ENCODE data around the gene RFESD.
"Not testable (repeated sequence)": the region's sequence is repeated elsewhere in the genome, so short reads cannot be mapped to it uniquely, and the experiment has no call there.

Gene RFESD

DNA sequence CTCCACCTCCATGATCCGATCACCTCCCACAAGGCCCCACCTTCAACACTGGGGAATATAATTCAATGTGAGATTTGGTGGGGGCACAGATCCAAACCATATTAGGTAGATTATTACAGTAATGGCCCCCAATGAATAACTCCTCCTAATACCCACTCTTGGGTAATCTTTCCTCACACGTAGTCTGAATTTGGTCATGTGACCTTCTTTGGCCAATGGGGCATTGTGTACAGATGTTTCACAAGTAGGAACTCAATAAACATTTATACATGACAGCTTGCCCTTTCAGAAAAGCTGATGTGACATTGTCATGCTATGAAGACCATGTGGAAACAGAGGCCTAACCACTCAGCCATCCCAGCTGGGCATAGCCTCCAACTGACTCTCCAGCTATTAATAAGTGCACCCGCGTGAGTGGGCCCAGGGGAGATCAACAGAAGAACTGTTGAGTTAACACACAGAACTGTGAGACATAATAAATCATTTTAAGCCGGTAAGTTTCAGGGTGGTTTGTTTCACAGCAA, 16.1 kb upstream of the RFESD start:
- DNase-seq, result no peak

DNA sequence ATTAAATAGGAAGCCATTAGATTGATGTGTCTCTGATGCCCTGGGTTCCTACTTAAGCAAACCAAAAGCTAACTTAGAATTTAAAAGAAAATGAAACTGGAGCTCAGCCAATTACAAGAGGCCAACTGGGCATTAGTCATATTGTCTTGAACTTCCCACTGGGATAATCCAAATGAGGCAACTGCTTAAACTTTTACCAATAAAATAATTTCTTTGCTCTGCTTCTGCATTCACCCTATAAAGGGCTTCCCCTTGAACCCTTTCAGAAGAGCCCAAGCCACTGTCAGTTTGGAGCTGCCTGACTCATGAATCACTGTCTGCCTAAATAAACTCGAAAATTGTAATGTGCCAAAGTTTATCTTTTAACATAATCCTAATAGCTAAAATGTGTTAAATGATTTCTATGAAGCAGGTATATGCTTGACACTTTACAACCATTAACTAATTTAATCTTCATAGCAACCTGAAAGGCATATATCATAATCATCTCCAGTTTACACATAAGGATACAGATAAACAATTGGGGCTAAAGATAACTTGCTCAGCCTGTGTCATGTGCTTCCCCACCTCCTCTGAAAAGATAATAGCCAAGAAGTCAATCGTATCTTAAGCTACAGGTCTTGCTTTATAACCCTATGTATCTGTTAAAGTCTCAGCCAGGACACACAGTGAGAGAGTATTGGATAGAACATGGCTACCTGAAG, 15.2 kb upstream of the RFESD start:
- no peak for DNase-seq

DNA sequence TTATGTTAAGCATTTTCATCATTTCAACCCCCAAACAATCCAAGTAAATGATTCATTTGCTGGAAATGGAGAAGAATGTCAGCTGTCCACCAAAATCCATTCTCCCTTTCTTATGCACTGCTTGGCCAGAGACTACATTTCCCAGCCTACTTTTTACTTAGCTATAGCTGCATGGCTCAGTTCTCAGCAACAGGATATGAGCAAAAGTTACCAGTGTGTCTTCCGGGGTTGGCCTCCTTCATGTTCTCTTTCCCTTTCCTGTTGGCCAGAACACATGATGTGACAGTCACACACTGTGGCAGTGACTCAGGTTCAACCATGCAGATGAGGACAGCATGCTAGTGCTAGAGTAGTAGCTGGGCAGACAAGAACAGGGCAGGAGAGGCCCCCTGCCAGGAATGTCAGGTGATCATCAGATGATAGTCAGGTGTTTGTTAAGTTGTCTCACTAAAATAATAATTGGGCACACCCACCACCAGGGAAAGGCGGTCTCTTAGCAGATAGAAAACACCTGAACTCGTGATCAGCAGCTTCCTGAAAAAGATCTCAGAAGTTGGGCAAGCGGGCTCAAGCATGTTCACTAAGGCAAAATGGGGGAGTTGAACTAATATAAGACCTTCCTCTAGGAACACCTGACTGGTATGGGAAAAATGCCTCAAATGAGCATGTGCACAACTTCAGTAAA, 14.4 kb upstream of the RFESD start:
- DNase-seq, result peak; percentile 74 to 85

DNA sequence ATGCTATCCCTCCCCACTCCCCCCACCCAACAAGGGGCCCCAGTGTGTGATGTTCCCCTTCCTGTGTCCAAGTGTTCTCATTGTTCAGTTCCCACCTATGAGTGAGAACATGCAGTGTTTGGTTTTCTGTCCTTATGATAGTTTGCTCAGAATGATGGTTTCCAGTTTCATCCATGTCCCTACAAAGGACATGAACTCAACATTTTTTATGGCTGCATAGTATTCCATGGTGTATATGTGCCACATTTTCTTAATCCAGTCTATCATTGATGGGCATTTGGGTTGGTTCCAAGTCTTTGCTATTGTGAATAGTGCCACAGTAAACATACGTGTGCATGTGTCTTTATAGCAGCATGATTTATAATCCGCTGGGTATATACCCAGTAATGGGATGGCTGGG, 13.6 kb upstream of the RFESD start:
- DNase-seq, result not testable (repeated sequence)

DNA sequence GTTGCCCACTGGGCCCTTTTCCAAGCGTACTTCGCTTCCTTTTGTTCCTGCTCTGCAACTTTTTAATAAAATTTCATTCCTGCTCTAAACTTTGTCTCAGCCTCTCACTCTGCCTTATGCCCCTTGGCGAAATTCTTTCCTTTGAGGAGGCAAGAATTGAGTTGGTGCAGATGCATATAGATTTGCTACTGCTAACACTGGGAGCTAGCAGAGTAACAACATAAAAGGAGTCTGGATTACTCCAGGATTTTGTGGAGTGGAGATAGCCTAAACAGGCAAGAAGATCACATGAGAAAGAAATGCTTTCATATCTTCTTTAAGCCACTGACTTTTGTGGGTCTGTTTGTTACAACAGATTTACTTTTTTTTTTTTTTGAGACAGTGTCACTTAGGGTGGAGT, 12.9 kb upstream of the RFESD start:
- DNase-seq, result no peak

DNA sequence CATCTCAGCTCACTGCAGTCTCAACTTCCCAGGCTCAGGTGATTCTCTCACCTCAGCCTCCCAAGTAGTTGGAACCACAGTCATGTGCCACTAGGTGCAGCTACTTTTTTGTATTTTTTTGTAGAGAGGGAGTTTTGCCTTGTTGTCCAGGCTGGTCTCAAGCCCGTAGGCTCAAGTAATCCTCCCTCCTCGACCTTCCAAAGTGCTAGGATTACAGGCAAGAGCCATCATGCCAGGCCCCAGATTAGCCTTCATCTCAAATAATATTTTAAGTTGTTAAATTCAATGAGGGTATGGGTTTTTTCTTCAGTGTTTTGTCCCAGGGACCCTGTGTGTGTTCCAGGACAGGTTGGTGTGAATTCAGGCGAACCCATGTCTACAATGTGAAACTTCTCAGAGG, 12.5 kb upstream of the RFESD start:
- no peak for DNase-seq

DNA sequence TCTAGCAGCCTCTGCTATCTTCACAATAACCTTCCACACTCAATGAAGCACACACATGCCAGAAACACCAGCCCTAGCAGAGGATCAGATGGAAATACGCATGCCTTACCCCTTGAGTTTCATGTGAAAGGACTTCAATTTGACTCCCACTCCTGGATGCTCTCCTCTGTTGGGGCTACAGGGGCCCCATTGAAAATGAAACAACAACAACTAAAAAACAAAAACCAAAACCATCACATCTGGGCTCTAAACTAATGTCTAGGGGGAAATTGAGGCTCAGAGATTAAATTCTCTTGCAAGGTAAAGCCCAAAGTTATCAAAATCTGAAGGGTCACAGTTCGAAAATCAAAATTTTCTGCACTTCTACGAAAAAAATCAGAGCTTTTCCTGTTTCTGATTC, 7.9 kb upstream of the RFESD start:
- no peak for DNase-seq

DNA sequence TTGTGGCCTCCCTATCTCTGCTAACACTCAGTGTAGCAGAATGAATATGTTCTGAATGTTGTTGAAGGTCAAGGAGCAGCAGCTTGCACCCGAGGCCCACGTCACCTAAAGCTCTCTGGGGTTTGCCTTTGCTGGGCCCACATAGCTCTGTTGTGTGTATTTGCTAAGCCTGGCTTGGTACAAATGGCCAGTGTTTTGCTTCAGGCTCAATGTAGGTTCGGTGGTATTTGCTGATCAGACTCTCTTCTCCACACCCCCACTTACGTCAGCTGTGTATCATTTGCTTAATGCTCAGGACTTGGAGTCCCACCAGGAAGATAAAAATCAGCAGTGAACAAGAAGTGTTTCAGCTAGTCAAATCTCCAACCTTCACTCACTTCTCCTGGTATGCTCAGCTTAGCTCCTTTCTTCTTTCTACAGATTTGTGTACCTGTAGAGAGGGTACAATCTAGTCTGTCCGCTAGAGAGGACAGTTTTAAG, 4.8 kb upstream of the RFESD start:
- no peak for DNase-seq

DNA sequence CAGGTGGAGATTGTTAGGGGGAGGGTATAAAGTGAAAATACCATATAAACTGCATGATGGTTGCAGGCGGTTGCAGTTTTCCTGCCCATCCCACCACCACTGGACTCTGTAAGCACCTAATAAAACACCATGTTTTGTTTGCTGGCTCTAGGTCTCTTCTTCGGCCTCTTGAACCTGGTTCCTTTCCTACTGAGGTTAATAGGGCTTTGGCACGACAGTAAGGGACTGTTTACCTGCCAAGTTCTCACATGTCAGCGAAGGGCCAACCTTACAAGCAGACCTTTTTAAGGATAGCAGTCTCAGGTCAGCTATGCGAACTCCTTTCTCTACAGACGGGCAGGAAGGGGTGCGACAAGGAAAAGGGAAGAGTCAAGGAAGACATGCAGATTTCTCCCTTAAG, 3.4 kb upstream of the RFESD start:
- DNase-seq, result no peak

DNA sequence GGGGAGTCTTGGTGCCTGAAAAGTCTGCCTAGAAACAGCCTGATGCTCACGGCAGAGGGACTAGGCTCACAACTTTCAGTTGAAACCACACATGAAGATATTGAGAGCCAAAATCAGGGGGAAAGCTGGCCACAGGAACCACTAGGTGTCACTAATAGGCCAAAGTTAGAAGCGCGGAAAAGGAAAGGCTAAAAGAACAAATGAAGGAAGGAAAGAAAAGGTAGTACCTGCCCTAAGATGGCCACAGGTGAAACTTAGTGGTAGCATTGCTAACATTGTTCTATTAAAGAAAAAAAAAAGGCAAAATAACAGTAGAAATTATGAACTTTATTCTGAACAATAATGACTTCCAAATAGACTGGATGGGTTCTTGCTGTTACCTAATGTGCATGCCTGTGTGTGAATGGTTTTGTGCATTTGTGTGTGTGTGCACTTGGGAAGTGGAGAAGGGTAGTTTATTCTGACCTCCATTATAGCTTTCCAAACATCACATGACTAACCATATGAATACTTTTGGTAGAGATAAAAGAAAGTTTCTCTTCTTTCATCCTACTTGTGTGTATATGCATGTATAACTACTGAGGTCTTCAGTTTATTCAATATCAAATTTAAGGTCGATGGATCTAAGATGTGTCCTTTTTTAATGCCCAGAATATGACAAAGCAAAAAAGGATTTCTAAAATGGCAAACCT, 2.1 kb upstream of the RFESD start:
- peak; percentile 58 to 74 for DNase-seq

DNA sequence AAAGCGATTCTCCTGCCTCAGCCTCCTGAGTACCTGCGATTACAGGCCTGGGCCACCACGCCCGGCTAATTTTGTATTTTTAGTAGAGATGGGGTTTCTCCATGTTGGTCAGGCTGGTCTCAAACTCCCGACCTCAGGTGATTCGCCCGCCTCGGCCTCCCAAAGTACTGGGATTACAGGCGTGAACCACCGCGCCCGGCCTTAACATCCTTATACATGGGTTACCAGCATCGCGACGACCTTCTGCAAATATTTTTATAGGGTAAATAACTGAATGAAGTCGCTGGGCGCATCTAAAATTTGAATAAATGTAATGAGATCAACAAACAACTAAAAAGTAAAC, 380 bp upstream of the RFESD start:
- not testable (repeated sequence) for DNase-seq

DNA sequence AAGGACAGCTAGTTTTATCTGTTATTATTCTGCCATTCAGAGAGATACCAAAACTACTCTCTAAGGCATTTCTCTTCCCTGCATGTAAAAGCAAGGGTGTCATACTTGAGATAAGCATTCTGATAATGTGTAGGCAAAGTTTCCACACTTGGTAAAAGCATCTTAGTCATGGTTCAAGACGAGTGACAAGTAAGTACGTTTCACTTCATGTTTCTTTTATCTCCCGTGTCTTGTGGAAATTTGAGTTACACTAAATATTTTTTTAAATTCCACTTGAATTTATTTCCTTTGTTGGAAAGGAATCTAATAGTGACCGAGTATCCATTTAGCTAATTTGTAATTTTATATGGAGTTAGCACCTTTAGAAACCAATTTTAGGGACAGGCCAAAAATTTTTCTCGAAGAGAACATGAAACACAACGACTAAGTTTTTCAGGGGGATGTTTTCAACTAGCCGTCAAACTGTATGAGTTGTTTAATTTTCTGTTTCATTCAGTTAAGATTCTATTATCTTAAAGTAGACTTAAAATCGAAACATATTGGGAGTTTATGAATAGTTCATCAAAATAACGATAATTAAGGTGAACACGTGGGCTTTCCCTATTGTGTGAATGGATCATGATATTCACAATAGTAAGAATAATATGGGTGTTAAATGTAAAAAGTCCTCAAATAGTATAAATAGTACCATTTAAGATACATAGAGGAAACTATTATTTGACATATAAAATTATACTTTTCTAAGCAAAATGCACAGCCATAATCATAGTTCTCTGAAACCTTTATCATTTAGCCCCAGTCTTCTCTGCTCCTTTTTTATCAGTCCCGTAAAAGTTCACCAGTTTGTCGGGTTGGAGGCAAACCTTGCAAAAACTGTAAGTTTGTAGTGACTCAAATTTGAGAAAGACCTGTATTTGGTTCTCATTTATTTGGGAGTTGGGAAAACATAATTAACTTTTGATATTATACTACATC, 1.6 kb downstream of the RFESD start:
- DNase-seq, result no peak

DNA sequence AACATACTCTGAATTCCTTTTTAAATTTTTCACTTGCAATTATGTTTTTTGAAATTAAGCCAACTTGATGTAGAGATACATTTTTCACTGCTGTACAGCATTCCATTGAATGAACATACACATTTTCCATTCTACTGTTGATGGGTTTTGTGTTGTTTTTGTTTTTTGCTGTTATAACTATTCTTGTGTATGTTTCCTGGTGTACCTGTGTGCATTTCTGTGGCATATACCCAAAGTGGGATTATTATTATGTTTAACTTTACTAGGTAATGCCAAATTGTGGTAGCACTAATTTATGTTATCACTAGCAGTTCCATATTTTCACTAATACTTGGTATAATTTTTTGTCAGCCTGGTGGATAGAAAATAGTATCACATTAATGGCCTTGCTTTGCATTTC, 2.7 kb downstream of the RFESD start:
- no peak for DNase-seq

DNA sequence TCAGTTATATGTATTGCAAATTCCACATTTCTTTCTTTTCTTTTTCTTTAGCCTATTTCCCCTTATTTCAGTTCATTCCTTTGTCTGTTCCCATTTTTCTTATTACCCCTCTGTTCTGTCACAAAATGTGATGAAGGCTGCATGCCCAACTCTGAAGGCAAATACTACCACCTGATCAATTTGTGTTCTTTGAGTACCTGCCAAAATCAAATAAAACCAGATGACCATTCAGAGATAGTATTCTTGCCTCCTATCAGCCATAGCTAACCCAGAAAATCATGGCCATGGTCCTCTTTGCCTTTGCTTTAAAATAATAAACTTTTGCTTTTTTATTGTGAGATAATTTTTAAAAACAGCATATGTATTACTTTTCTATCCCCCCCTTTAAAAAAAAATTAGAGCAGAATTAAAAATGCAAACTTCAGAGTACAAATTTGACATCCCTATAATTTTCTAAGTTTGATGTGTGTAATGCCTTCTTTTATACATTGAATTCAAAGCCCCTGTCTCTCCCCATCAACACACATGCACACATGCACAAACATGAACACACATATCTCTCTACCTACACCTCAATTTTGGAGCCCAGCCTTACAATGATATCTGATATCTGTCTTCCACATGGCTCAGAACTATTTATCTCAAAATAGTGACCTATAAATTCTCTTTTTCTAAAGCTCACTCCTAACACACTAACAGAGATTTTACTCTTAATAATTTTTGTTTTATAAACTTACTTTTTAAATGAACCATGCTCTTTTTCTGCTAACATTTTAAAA, 3.5 kb downstream of the RFESD start:
- DNase-seq, result no peak

DNA sequence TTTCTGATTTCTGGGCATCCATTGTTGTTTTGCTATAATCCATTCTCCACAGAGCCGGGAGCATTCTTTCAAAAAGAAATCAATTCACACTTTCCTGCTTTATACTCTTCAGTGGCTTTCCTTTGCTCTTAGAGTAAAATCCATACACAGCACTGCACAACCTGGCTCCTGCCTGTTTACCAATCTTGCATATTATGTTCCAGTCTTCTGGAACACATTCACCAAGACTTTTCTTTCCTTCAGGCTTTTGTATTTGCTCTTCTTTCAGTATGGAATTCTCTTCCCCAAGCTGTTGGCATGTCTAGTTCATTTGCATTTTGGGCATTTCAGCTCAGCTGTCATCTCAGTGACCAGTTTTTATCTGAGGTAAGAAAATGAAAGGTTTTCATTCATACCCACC, 6.3 kb downstream of the RFESD start:
- no peak for DNase-seq

DNA sequence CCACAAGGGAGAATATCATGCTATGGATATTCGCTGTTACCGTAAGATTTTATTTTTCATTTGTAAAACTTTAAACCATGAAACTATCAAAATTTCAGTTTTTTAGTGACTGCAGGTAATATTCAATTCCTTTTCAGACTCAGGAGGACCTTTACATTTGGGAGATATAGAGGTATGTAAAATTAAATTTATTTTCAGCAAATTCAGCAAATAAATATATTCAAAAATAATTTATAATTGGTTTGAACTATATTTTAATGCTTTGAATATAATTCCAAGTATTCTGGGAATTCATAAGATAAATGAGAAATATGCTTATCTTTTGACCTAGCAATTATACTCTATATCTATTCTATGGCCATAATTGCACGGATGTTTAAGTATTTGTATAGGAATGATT, 7.6 kb downstream of the RFESD start:
- no peak for DNase-seq

DNA sequence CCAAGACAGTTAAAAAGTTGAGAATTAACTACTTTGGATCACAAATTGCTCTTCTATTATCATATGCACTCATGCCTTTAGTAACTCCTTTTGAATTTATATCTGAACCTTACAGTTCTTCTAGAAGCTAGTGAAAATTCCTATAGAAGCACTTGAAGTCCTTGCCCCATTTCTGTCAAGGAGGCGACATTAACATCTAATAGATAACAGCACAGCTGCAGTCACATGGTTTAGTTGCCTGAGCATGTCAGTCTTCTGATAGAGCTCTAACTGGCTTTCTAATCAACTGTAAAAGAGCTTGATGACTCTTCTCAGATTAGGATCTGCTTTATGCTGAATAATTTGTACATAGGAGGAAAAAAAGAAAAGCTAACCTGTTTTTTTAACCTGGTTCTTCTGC, 9.0 kb downstream of the RFESD start:
- no peak for DNase-seq

DNA sequence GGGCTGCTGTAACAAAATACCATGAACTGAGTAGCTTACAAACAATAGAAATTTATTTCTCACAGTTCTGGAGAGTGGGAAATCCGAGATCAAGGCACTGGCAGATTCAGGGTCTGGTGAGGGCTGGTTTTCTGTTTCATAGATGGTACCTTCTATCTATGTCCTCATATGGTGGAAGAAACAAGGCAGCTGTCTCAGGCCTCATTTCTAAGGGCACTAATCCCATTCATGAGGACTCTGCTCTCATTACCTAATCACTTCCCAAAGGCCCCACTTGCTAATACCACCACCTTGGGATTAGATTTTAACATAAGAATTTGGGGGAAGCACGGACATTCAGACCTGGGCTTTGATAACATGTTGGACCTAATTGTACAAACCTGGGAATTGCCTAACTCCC, 13.5 kb downstream of the RFESD start:
- no peak for DNase-seq

DNA sequence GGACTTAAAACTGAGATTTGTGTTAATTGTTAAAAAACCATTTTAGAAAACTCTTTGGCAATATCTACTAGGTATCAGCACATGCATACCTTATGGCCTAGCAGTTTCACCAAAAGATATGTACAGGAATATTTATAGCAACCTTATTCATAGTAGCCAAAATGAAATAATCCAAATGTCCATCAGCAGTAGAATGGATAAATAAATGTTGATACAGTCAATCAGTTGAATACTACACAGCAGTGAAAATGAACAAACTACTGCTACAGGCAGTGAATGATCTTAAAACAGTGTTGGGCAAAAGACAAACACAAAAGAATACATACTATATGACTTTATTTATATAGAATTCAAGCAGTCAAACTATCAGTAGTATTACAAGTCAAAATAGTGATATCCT, 16.4 kb downstream of the RFESD start:
- no peak for DNase-seq

DNA sequence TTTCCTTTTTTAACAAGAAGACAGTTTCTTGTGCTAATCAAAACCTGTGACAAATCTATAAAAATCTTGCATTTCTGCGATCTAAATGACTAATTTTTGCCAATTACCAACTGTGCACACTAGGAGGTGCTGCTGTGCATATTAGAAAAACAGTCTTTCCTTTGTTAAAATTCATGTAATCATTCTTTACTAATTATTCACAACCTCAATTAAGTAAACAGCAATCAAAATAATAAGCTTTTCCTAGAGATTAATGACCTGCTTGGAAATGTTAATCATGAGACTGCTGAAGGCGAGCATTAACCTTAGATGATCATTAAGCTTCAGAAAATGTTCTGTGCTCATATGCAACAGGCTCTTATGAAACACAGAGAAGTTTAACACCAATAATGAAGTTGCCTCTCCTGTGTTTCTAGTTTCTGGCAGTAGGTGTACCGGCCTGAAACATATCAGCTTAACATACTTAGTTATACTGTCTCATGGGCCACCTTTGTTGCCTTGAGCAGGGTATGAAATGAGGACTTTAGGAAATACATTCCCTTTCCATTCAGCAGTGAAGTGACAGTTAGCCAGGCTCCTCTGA, 17.7 kb downstream of the RFESD start:
- peak in 1 of 2 donors; percentile 48 for DNase-seq

DNA sequence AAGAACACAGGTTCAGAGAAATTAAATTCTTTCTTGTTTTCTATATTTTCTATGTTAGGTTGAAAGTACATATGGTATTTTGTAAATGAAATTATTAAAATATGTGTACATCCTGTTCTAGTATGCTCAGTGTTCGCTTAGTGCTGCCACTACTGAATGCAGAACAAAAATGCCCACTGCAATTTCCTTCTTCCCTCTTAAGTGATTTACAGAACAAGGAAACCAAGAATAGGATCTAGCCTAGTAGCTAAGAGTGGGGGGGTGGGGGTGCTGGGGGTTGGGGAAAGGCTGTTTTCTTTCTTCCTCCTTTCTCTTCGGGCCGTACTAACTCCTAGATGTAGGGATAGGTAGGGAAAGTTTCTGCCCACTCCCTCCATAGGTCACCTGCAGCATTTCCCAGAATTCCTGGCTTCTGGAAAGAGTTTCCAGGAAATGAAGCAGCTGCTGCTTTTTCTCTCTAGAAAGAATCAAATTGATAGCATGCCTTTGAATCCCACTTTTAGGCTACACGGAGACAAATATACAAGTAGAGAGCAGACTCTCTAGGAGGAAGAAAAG, 20.6 kb downstream of the RFESD start:
- no peak for DNase-seq

Data from CD4-positive, alpha-beta T cell treated with Interleukin-4 for 1 hour (primary cell).